Heart right ventricle (tissue), 16 donors: ENCODE measurements around the gene SNPH. TPM values are rescaled to one million over a fixed set of nuclear protein-coding genes. Genes with fewer than 3 reads are reported as not detected.

Experiments used
- ATAC-seq, 8 donors: fragments of 200-7000 bp; cut with Tn5 transposase; one replicate each; pipeline ENCODE4 v1.9.1; 2020; ENCODE audit warnings: mild to moderate bottlenecking in 8 of 8, moderate library complexity in 8 of 8, moderate number of reproducible peaks in 1 of 8
- DNase-seq, 2 donors: peaks; one replicate each; pipeline ENCODE4 v3.0.0-alpha.2; 2020
- H3K27ac ChIP-seq, 10 donors: fragments of 200-600 bp; sonication (generic) in 2 of 10; one replicate each; pipeline versions ENCODE4 v1.5.0 to v1.8.0; 2020 to 2022; ENCODE audit warnings: mild to moderate bottlenecking in 3 of 10
- H3K27me3 ChIP-seq, 7 donors: fragments of 200-600 bp; one replicate each; pipeline ENCODE4 v1.8.0; 2021 to 2022; ENCODE audit warnings: mild to moderate bottlenecking in 2 of 7
- H3K36me3 ChIP-seq, 9 donors: fragments of 200-600 bp; sonication (generic) in 1 of 9; one replicate each; pipeline versions ENCODE4 v1.5.0 to v1.8.0; 2020 to 2022; ENCODE audit warnings: mild to moderate bottlenecking in 2 of 9
- H3K4me1 ChIP-seq, 9 donors: fragments of 200-600 bp; sonication (generic) in 1 of 9; one replicate each; pipeline versions ENCODE4 v1.5.0 to v1.8.0; 2020 to 2022; ENCODE audit warnings: mild to moderate bottlenecking in 4 of 9
- H3K4me3 ChIP-seq, 10 donors: fragments of 200-600 bp; sonication (generic) in 2 of 10; one replicate each; pipeline versions ENCODE4 v1.5.0 to v1.8.0; 2020 to 2022; ENCODE audit warnings: mild to moderate bottlenecking in 7 of 10, moderate library complexity in 2 of 10
- H3K9me3 ChIP-seq, 11 donors: fragments of 200-600 bp in 10 of 11; sonication (generic) in 2 of 11; one replicate each; pipeline versions ENCODE4 v1.5.0 to v1.8.0; 2013 to 2022; ENCODE audit warnings: mild to moderate bottlenecking in 2 of 11, control low read depth in 1 of 11, moderate library complexity in 1 of 11
- CTCF ChIP-seq, 9 donors: fragments of 200-600 bp; sonication (generic) in 2 of 9; IDR thresholded peaks; one replicate each; pipeline versions ENCODE4 v1.5.0 to v1.8.0; 2021 to 2022; ENCODE audit warnings: antibody characterized with exemption in 9 of 9, mild to moderate bottlenecking in 5 of 9, moderate library complexity in 1 of 9
- WGBS, 2 donors: extraction: QIAGEN DNeasy Blood & Tissue Kit; methylation state at CpG; one replicate each; pipeline ENCODE4 v1.1.7; 2013; ENCODE audit warnings: inconsistent platforms in 1 of 2; 5-methylcytosine and 5-hydroxymethylcytosine counted together
- intact Hi-C, 10 donors: fragments of 100-400 bp; cut with DNase I; formaldehyde crosslinking; loops; one replicate each; pipeline versions ENCODE4 v1.11.1 to v1.14.2; 2022
- polyA plus RNA-seq, 2 donors: library from polyadenylated mRNA; stranded (reverse); fragments of 200-250 nt; gene quantifications; one replicate each; pipeline ENCODE4 v1.2.3, GENCODE V29; 2013
- total RNA-seq, 10 donors: library from RNA; stranded (reverse); fragmentation: NEBNext Ultra II Directional in 3 of 10; extraction: Animal tissue kit (Norgen Biotek cat#: 25700) in 3 of 10; gene quantifications; one replicate each; pipeline versions ENCODE4 v1.2.1 to v1.2.4, GENCODE V29; 2021 to 2023
- donor health status: Arrhythmogenic right ventricular cardiomyopathy.
- donor health status: ischemic (EF 13 %, LVEDD 7.1; RV severe dilation, severe dysfunction).
- donor health status: healthy with polysubstance abuse.
- donor health status: DM: no; HTN: yes; CAD: no.
- donor health status: DM: no; HTN: no; CAD: no.
- donor health status: ischemic (EF 25% LVEDD 6.9; RV normal size, moderate dysfunction).
- donor health status: ischemic (EF 25% LVEDD 5.7; RV mildly dilated, moderate dysfunction).
- donor health status: healthy.
- donor health status: DM: yes; HTN: yes; CAD: no.
- donor health status: Ischemic cardiomyopathy.
- donor health status: ischemic (EF 35%, LVEDD 5.7; RV mildly dilated, moderate dysfunction).
- donor health status: nonischemic (EF 11% LVEDD 7.7; RV severe dilation, severe dysfunction).
- donor health status: DM: yes; HTN: yes; CAD: no.
- donor health status: PGD.
- donor health status: ischemic (EF 29% LVEDD 5.4; RV normal size, mild dysfunction).
- donor health status: nonischemic (EF 23%, LVEDD 6.1; RV moderate dilation, normal function).

SNPH gene
- total and polyA plus RNA-seq, 12 donors, result 1.5 to 14.3 (median 9.9) TPM

GRCh38 chr20:1345756-1346093 lies 79.6 kb downstream of the SNPH start:
- no peak for TF ChIP-seq CTCF (IDR thresholded peaks at IDR 0.05)
- H3K9me3 ChIP-seq, result peaks cover 0 to 37% (median 4%) of the 10 kb centered on the region in 11 donors
- intact Hi-C loops, result no loop called here
- H3K4me1 ChIP-seq, result peaks cover 0 to 5% (median 0%) of the 10 kb centered on the region in 9 donors
- ATAC-seq (no peak), DNase-seq (no peak)
- no peak overlapping the region for H3K4me3 ChIP-seq
- WGBS, 2 donors, result 94 to 98% methylated on average over 1 of the region's 1 CpG
- no peak overlapping the region for H3K27ac ChIP-seq
- no peaks in the 10 kb centered on the region for H3K27me3 ChIP-seq
- H3K36me3 ChIP-seq, result peaks cover 0 to 8% (median 0%) of the 10 kb centered on the region in 9 donors

GRCh38 chr20:1346315-1346969 lies 80.3 kb downstream of the SNPH start:
- no peaks in the 10 kb centered on the region for H3K27me3 ChIP-seq

GRCh38 chr20:1353956-1354355 lies 87.9 kb downstream of the SNPH start:
- Histone ChIP-seq H3K9me3 (peaks cover 0 to 21% (median 0%) of the 10 kb centered on the region in 11 donors), H3K36me3 (peaks cover 0 to 44% (median 0%) of the 10 kb centered on the region in 9 donors), H3K27ac (no peak overlapping the region), H3K4me3 (no peak overlapping the region), H3K4me1 (no peaks in the 10 kb centered on the region), H3K27me3 (no peaks in the 10 kb centered on the region)
- DNase-seq (no peak), ATAC-seq (no peak)
- no peak for TF ChIP-seq CTCF (IDR thresholded peaks at IDR 0.05)
- intact Hi-C loops, result no loop called here

More at GRCh38 chr20:1346315-1346969, 80.3 kb downstream of the SNPH start:
- DNase-seq (no peak), ATAC-seq (no peak)
- peaks cover 0 to 5% (median 0%) of the 10 kb centered on the region in 9 donors for H3K4me1 ChIP-seq
- no peak overlapping the region for H3K4me3 ChIP-seq
- H3K27ac ChIP-seq, result no peak overlapping the region
- peaks cover 0 to 8% (median 0%) of the 10 kb centered on the region in 9 donors for H3K36me3 ChIP-seq
- no peak for TF ChIP-seq CTCF (IDR thresholded peaks at IDR 0.05)
- intact Hi-C loops, result no loop called here
- H3K9me3 ChIP-seq, result peaks cover 0 to 37% (median 4%) of the 10 kb centered on the region in 11 donors
- WGBS, 2 donors, result 91 to 93% methylated on average over 2 of the region's 2 CpGs

DNA sequence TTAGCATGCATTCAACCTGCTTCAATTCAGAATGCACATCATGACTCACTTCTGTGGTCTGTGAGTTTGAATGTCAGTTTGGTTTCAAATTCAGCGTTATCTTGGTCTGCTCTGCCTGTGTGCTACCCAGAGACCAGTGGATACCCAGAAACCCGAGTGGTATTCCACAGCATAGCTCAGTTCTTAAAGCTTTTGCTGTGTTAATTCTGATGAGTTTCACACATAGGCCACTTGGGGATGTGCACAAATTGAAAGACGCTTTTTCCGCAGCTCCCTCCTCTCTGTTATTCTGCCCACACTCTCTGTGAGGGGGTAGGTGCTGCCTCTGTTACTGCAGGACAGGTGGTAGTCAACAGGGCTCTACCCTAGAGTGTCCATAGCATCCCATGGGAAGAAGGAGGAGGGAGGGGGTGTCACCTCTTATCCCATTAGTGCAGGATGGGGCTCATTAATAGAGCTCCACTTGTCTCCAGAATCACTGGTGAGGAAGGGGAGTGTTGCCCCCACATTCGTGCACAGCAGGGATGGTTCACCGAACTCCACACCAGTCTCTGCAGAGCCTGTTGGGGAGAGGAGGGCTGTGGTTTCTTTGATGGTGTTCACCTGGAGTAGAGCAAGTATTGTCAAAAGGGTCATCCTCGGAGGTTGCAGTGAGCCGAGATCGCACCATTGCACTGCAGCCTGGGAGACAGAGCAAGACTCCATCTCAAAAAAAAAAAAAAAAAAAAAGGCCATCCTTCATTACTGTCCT lies 92.0 kb downstream of the SNPH start:
- DNase-seq, result no peak
- Histone ChIP-seq H3K4me1 (peaks cover 0 to 7% (median 0%) of the 10 kb centered on the region in 9 donors), H3K9me3 (peaks cover 0 to 10% (median 0%) of the 10 kb centered on the region in 11 donors), H3K4me3 (no peak overlapping the region), H3K27ac (no peak overlapping the region), H3K36me3 (peaks cover 0 to 72% (median 4%) of the 10 kb centered on the region in 9 donors), H3K27me3 (no peaks in the 10 kb centered on the region)
- WGBS, 2 donors, result 94% methylated on average over 9 of the region's 9 CpGs
- no peak for ATAC-seq
- intact Hi-C loops, result no loop called here
- no peak for TF ChIP-seq CTCF (IDR thresholded peaks at IDR 0.05)

Other genes starting within 250 kb of the SNPH start
- gene PSMF1, start 147.7 kb upstream of the SNPH start, total RNA-seq, result 100 to 1,000 TPM; 105 to 181 (median 129) TPM
- gene PSMF1, start 147.7 kb upstream of the SNPH start, polyA plus RNA-seq, result 10 to 100 TPM; 22.4 to 89.5 TPM
- 1 to 10 TPM; 1.5 to 5.1 (median 2.4) TPM for gene TMEM74B, start 81.3 kb upstream of the SNPH start, total RNA-seq
- gene TMEM74B, start 81.3 kb upstream of the SNPH start, polyA plus RNA-seq, result 10 to 100 TPM in 1 of 2 donors, 1 to 10 TPM in 1; 1.5 to 17.5 TPM
- gene C20orf202, start 62.8 kb upstream of the SNPH start, total RNA-seq, result under 1 TPM in 6 of 10 donors, not detected in 4; 0.18 to 0.90 (median 0.38) TPM
- gene C20orf202, start 62.8 kb upstream of the SNPH start, polyA plus RNA-seq, result under 1 TPM; 0.23 to 0.80 TPM
- not detected for gene RAD21L1, start 40.2 kb upstream of the SNPH start, total RNA-seq
- gene RAD21L1, start 40.2 kb upstream of the SNPH start, polyA plus RNA-seq, result not detected
- 1 to 10 TPM in 9 of 10 donors, under 1 TPM in 1; 0.62 to 4.3 (median 1.8) TPM for gene SDCBP2, start 62.8 kb downstream of the SNPH start, total RNA-seq
- gene SDCBP2, start 62.8 kb downstream of the SNPH start, polyA plus RNA-seq, result 1 to 10 TPM; 2.7 to 4.2 TPM
- gene FKBP1A, start 126.8 kb downstream of the SNPH start, total RNA-seq, result 100 to 1,000 TPM; 112 to 276 (median 140) TPM
- gene FKBP1A, start 126.8 kb downstream of the SNPH start, polyA plus RNA-seq, result 100 to 1,000 TPM; 110 to 311 TPM
- gene NSFL1C, start 200.6 kb downstream of the SNPH start, total RNA-seq, result 10 to 100 TPM; 54.6 to 75.6 (median 63.8) TPM
- 10 to 100 TPM; 39.4 to 46.9 TPM for gene NSFL1C, start 200.6 kb downstream of the SNPH start, polyA plus RNA-seq
- 1 to 10 TPM in 6 of 10 donors, under 1 TPM in 4; 0.23 to 7.3 (median 1.7) TPM for gene SIRPB2, start 225.1 kb downstream of the SNPH start, total RNA-seq
- gene SIRPB2, start 225.1 kb downstream of the SNPH start, polyA plus RNA-seq, result 1 to 10 TPM in 1 of 2 donors, under 1 TPM in 1; 0.88 to 1.2 TPM